Measurements from ENCODE around the gene CHRM5.

CHRM5 gene

GRCh38 chr15:34102175-34102925 is 134.1 kb downstream of the CHRM5 start:
- ATAC-seq, result no peak

GRCh38 chr15:34106423-34106822 is 138.1 kb downstream of the CHRM5 start:
- no peak for ATAC-seq

GRCh38 chr15:34107315-34107714 is 139.0 kb downstream of the CHRM5 start:
- no peak for ATAC-seq

GRCh38 chr15:34109797-34110663 is 141.7 kb downstream of the CHRM5 start:
- ATAC-seq, result no peak

- no peak for ATAC-seq
These were observed 143.2 kb downstream of the CHRM5 start for GRCh38 chr15:34111488-34111887.

- ATAC-seq, result no peak
These were observed 145.9 kb downstream of the CHRM5 start for GRCh38 chr15:34114215-34114614.

- ATAC-seq, result no peak
These were observed 146.4 kb downstream of the CHRM5 start for GRCh38 chr15:34114739-34115138.

GRCh38 chr15:34116620-34117019 is 148.3 kb downstream of the CHRM5 start:
- ATAC-seq, result no peak
